GM12865 (cell line): Measurements from ENCODE around the gene RPL31.

Experiments used
- DNase-seq: peaks from one replicate; pipeline ENCODE4 v3.0.0; 2010; ENCODE audit warnings: low read depth
- H3K4me3 ChIP-seq: 2 replicates; pipeline ENCODE4 v1.5.1; 2011; ENCODE audit warnings: mild to moderate bottlenecking, low read depth, low read length, control low read depth
- TF ChIP-seq, protein P1 (sequence below): IDR thresholded peaks from 2 replicates; pipeline ENCODE4 v1.5.1; 2011; ENCODE audit warnings: low read length, control low read depth, low read depth, inconsistent platforms; ENCODE audit not compliant: insufficient read depth; ENCODE audit errors: missing control alignments

Gene RPL31

DNA sequence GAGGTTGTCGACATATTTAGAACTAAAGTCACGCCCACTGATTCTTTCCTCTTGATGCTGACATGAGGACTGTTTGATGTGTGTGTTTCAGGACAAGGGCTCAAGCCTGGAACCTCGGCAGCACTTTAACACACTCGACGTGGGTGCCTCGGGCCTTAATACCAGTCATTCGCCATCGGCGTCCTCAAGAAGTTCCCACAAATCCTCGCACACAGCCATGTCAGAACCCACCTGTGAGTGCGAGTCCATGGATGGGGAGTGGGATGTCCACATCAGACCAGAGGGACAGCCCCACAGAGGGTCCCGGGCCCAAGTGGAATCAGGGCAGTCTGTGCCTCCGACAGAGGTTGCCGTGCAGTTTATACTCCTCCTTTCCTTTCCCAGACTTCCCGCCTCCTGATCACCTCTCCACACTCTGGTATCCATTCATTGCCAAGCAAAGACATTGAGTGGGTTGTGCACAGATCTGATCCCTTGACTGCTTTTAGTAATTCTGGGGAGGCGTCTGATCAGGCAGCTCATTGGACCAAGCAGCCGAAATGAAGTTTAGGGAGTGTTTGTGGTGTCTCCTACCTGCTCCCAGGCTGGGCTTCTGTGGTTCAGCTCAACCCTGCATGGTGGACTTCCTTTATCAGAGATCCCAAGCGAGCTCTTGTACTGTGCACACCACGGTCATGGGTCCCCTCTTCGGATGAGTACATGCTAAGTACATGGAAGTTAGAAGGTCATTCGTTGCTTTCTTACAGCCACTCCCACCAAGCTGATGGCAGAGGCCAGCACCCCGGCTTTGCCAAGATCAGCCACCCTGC is 27.2 kb upstream of the RPL31 start:
- TF ChIP-seq, protein P1, sequence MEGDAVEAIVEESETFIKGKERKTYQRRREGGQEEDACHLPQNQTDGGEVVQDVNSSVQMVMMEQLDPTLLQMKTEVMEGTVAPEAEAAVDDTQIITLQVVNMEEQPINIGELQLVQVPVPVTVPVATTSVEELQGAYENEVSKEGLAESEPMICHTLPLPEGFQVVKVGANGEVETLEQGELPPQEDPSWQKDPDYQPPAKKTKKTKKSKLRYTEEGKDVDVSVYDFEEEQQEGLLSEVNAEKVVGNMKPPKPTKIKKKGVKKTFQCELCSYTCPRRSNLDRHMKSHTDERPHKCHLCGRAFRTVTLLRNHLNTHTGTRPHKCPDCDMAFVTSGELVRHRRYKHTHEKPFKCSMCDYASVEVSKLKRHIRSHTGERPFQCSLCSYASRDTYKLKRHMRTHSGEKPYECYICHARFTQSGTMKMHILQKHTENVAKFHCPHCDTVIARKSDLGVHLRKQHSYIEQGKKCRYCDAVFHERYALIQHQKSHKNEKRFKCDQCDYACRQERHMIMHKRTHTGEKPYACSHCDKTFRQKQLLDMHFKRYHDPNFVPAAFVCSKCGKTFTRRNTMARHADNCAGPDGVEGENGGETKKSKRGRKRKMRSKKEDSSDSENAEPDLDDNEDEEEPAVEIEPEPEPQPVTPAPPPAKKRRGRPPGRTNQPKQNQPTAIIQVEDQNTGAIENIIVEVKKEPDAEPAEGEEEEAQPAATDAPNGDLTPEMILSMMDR: no peak
- H3K4me3 ChIP-seq: no peak overlapping the region
- no peak for DNase-seq

DNA sequence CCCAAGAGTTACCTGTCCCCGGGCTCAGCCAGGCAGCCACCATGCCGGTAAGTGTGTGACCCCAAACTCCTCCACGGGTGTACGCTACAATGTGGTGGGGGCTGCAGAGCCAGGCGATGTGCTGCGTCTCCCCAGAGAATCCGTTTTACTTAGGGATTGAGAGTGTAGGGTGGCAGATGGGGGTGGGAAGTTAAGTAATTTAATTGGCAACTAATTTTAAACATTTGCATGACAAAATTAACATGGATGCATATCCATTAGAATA is 26.6 kb upstream of the RPL31 start:
- no peak overlapping the region for H3K4me3 ChIP-seq
- DNase-seq: no peak
- TF ChIP-seq, protein P1: no peak

DNA sequence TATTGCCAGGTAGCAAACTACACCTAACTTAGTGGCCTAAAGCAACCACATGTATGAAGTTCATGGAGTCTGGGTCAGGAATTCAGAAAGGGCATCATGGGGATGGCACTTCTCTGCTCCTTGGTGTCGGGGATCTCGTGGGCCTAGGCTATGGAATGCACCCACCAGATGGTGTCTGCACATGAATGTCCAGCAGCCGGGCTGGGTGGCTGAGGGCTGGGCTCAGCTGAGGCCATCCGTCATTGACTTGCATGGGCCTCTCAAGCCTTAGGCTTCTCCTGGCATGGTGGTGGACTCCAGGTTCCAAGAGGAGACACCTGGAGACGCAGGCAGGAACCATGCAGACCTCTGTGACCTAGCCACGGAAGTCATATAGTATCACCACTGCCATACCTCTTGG is 26.0 kb upstream of the RPL31 start:
- no peak overlapping the region for H3K4me3 ChIP-seq
- DNase-seq: no peak
- TF ChIP-seq, protein P1: no peak

DNA sequence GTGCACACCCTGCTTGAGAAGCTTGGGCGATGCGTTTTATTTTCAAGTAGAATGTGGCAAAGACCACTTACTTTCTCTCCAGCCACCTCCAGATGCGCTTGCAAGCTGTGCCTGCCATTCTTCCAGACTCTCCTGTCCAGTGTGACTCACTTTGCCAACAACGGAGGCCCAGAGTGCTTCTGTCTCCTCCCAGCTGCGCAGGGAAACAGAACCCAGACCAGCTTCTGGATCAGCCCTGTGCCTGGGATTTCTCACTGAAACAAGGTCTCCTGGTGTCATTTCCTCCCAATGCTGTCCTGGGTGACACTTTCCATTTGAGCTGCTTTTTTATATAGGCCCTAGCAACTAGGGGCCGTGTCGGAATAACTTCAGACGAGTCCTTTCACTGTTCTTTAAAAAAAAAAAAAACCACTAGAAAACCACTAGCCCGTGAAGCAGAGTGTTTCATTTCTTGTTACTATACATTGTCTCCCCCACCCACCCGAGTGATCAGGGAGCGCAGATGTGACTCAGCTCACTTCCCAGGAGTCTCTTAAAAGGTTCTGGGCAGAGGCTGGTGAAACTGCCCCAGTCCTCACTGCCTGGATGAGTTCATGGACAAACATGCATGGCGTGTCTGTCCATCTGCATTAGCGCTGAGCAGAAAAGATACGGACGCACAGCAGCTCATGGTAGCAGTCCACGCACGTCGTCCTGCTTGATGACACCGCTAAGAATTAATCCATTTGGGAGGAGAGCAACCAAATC is 25.3 kb upstream of the RPL31 start:
- peak; percentile 74 for DNase-seq
- TF ChIP-seq, protein P1: no peak
- H3K4me3 ChIP-seq: no peak overlapping the region

DNA sequence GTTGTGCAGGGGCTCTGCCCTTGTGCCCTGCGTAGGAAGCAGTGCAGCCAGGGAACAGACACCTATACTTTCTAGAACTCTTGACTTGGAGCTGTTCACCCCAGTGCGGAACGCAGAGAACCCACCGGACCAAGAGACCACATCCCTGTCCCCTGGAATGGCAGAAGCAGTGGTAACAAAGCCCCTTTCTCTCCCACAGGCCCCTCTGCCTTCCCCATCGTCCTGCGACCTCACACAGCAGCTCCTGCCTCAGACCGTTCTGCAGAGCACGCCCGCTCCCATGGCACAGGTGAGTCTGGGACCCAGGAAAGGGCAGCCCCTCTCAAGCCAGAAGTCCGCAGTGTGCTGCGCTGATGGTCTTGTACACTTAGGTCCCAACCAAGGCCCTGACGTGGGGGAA is 24.6 kb upstream of the RPL31 start:
- H3K4me3 ChIP-seq: no peak overlapping the region
- TF ChIP-seq, protein P1: no peak
- DNase-seq: no peak

DNA sequence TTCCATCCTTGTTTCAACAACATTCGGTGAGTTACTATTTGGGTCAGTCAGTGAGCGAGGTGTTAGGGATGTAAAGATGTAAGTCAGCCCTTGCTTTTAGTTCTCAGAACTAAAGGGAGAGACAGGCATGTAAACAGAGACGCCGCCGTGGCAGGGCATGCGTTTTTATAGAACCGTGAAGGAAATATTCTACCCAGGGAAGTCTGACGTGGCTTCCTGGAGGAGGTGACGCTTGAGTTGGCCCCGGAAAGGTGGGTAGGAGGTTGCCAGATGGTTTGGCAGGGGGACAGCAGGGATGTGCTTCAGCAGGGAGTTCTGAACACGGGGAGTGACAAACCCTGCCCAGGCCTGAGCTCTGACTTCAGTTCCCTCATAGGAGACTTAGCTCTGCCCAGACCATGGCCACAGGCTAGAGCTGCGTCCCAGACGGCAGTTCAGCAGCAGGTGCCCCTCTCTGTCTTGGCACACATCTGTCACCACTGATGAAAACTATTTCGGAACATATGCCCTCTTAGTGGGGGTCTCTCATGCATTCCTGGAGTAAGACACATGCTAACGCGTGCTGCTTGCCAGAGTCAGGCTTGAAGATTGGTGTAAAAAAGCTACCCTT is 23.4 kb upstream of the RPL31 start:
- peak; percentile 26 for DNase-seq
- TF ChIP-seq, protein P1: no peak
- H3K4me3 ChIP-seq: no peak overlapping the region
